HepG2 (cell line): ENCODE data around the gene ELP2. TPM values are rescaled to one million over a fixed set of nuclear protein-coding genes. Genes with fewer than 3 reads are reported as not detected.

Source experiments
- CC2D1A ChIP-seq: sonication (generic); formaldehyde crosslinking; IDR thresholded peaks from 2 replicates; pipeline ENCODE4 v1.8.1; 2023; ENCODE audit warnings: mild to moderate bottlenecking, missing genetic modification reagents
- E2F1 ChIP-seq: sonication (generic); formaldehyde crosslinking; IDR thresholded peaks from 2 replicates; pipeline ENCODE4 v1.5.0; 2020; ENCODE audit warnings: missing genetic modification reagents
- FOXC1 ChIP-seq: sonication (generic); formaldehyde crosslinking; IDR thresholded peaks from 2 replicates; pipeline ENCODE4 v1.8.0; 2022; ENCODE audit warnings: mild to moderate bottlenecking, missing genetic modification reagents, borderline replicate concordance
- FUBP1 ChIP-seq: sonication (generic); formaldehyde crosslinking; IDR thresholded peaks from 2 replicates; pipeline ENCODE4 v1.5.1; 2020; ENCODE audit warnings: missing genetic modification reagents, mild to moderate bottlenecking, borderline replicate concordance
- GMEB1 ChIP-seq: sonication (generic); formaldehyde crosslinking; IDR thresholded peaks from 2 replicates; pipeline ENCODE4 v1.5.1; 2020; ENCODE audit warnings: missing genetic modification reagents, mild to moderate bottlenecking, borderline replicate concordance
- HOXA5 ChIP-seq: sonication (generic); formaldehyde crosslinking; IDR thresholded peaks from 2 replicates; pipeline ENCODE4 v1.4.0; 2020; ENCODE audit warnings: missing genetic modification reagents
- NFIC ChIP-seq: IDR thresholded peaks from 2 replicates; pipeline ENCODE4 v1.6.1; 2012; ENCODE audit warnings: mild to moderate bottlenecking, low read length, inconsistent platforms
- NFYB ChIP-seq: sonication (generic); formaldehyde crosslinking; IDR thresholded peaks from 2 replicates; pipeline ENCODE4 v1.4.0; 2020; ENCODE audit warnings: missing genetic modification reagents
- PAX8 ChIP-seq: sonication (generic); formaldehyde crosslinking; IDR thresholded peaks from 2 replicates; pipeline ENCODE4 v1.8.0; 2022; ENCODE audit warnings: mild to moderate bottlenecking, missing genetic modification reagents, borderline replicate concordance
- PAXIP1 ChIP-seq: sonication (generic); formaldehyde crosslinking; conservative IDR thresholded peaks from 2 replicates; pipeline ENCODE4 v1.4.0; 2020; ENCODE audit warnings: mild to moderate bottlenecking, missing genetic modification reagents, moderate library complexity
- TGIF2 ChIP-seq: IDR thresholded peaks from 2 replicates; pipeline ENCODE4 v1.6.1; 2016; ENCODE audit warnings: control low read depth, missing compliant biosample characterization
- ZFP36L1 ChIP-seq: sonication (generic); formaldehyde crosslinking; IDR thresholded peaks from 2 replicates; pipeline ENCODE4 v1.8.0; 2022; ENCODE audit warnings: mild to moderate bottlenecking, missing genetic modification reagents, moderate library complexity
- ZNF263 ChIP-seq: sonication (generic); formaldehyde crosslinking; IDR thresholded peaks from 2 replicates; pipeline ENCODE4 v1.4.0; 2020; ENCODE audit warnings: missing genetic modification reagents
- ZNF598 ChIP-seq: sonication (generic); formaldehyde crosslinking; IDR thresholded peaks from 2 replicates; pipeline ENCODE4 v1.5.1; 2020; ENCODE audit warnings: mild to moderate bottlenecking, missing genetic modification reagents, borderline replicate concordance
- ZNF609 ChIP-seq: sonication (generic); formaldehyde crosslinking; IDR thresholded peaks from 2 replicates; pipeline ENCODE4 v1.4.0; 2020; ENCODE audit warnings: mild to moderate bottlenecking, missing genetic modification reagents, borderline replicate concordance
- ZNF781 ChIP-seq: sonication (generic); formaldehyde crosslinking; IDR thresholded peaks from 2 replicates; pipeline ENCODE4 v1.5.1; 2020; ENCODE audit warnings: borderline replicate concordance, mild to moderate bottlenecking, missing genetic modification reagents; ENCODE audit errors: not compliant biosample characterization
- ZNF879 ChIP-seq: sonication (generic); formaldehyde crosslinking; IDR thresholded peaks from 2 replicates; pipeline ENCODE4 v1.8.1; 2023; ENCODE audit warnings: missing genetic modification reagents
- polyA plus RNA-seq, 8 experiments: library from polyadenylated mRNA; depleted of rRNA in 3 of 8; stranded (reverse) in 7 of 8; unstranded in 1 of 8; fragments of >200 nt; fragmentation: Illumina TruSeq in 4 of 8; extraction: Trizol in 4 of 8; gene quantifications; 2 replicates each; pipeline versions ENCODE4 v1.2.1 to v1.2.3, GENCODE V29; 2011 to 2016; ENCODE audit warnings: low read depth in 4 of 8, missing spikeins in 1 of 8, mixed read lengths in 1 of 8; ENCODE audit not compliant: insufficient read depth in 1 of 8
- total RNA-seq, 5 experiments: library from RNA; depleted of rRNA; stranded (reverse); fragments of >200 nt; fragmentation: Illumina TruSeq; extraction: Trizol; gene quantifications; 2 replicates each; pipeline ENCODE4 v1.2.3, GENCODE V29; 2016; ENCODE audit warnings: low read depth in 1 of 5

The ELP2 gene
- total and polyA plus RNA-seq, 2 of the 13 experiments (the other 11 are each of a cell fraction or from before 2014, with no cell fraction given): 98.7 to 100 TPM

- no peak; the same call in 1 of the 2 replicates for TF ChIP-seq E2F1 (CRISPR knock-in tag)
- TF ChIP-seq TGIF2: peak; percentile 91
- peak; percentile 99 for TF ChIP-seq PAXIP1 (CRISPR knock-in tag)
- no peak for TF ChIP-seq PAX8 (CRISPR knock-in tag)
- TF ChIP-seq HOXA5 (CRISPR knock-in tag): no peak
- TF ChIP-seq ZNF263 (CRISPR knock-in tag): no peak
- peak; percentile 81 for TF ChIP-seq NFIC
- TF ChIP-seq ZNF879 (CRISPR knock-in tag): no peak
- TF ChIP-seq NFYB (CRISPR knock-in tag): no peak
- TF ChIP-seq CC2D1A: no peak
- no peak; the same call in 1 of the 2 replicates for TF ChIP-seq GMEB1 (CRISPR knock-in tag)
- peak; percentile 88 for TF ChIP-seq ZNF609 (CRISPR knock-in tag)
- TF ChIP-seq FOXC1 (CRISPR knock-in tag): no peak
- TF ChIP-seq ZFP36L1: peak; percentile 88; the same call in 1 of the 2 replicates
- no peak for TF ChIP-seq ZNF781
- TF ChIP-seq ZNF598 (CRISPR knock-in tag): no peak
- no peak for TF ChIP-seq FUBP1 (CRISPR knock-in tag)
Observed at GRCh38 chr18:36176177-36176584, 46.5 kb downstream of the ELP2 start (continued).
